ENCODE measurements around the gene TJP1.

The TJP1 gene

DNA sequence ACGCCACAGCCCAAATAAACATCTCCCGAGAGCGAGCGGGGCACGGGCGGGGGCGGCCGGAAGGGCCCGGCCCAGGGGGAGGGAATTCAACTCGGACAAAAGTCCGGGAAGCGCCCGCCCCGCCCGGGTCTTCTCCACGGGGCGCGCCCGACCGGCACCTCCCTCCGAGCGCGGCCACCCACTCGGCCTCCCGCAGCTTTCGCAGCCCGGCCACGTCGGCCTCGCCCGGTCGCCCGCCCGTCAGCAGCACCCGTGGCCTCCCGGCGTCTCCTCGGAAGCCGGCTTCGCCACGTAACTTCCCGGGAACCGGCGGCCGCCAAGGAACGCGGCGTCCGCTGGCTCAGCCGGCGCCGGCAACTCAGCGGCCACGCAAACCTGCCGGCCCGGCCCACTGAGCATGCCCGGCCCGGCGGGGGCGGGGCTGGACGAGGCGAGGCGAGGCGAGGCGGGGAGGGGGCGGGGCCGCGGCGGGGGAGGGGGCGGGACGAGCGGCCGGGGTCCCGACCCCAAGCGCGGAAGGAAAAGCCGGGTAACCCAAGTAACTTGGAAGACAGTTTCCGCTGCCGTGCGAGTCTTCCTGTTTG lies at the start of gene TJP1:
TSS of gene TJP1 (minus strand) at position 369 of the 584 bp plus-strand sequence. CDS start 440 bp downstream, outside the sequence.
- DNase-seq = peak; percentile 70 to 92 (median 90)

- no peak for DNase-seq
These were observed 49.1 kb upstream of the TJP1 start for GRCh38 chr15:29871401-29871800.

DNA sequence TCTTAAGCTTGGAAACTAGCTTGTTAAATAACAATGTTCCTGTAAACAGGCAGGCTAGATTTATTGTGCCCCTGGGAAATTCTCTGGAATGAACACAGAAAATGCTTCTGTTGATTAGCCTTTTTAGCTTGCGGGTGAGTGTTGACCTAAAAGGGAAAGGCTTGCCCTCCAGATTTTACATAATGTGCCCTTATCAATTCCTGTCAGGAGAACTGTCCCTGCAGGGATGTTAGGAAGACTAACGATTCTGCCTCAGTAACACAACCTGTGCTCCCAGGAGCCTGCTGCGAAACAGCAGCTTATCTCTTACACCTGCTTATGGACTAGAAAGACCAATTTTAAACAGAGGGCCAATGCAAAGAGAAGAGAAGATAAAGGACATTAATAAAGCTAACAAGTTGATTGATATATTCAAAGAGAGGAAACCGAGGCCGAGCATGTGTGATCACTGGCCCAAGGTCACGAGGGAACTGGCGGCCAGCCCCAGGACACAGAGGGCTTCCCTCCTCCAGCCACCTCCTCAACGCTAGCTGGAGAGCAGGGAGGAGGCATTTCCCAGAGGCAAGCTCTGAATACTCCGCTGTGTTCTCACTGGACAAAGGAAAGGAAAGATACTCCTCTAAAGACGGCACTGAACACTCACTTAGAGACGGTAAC lies 48.4 kb upstream of the TJP1 start:
- peak; percentile 2 to 79 (median 47) for DNase-seq

DNA sequence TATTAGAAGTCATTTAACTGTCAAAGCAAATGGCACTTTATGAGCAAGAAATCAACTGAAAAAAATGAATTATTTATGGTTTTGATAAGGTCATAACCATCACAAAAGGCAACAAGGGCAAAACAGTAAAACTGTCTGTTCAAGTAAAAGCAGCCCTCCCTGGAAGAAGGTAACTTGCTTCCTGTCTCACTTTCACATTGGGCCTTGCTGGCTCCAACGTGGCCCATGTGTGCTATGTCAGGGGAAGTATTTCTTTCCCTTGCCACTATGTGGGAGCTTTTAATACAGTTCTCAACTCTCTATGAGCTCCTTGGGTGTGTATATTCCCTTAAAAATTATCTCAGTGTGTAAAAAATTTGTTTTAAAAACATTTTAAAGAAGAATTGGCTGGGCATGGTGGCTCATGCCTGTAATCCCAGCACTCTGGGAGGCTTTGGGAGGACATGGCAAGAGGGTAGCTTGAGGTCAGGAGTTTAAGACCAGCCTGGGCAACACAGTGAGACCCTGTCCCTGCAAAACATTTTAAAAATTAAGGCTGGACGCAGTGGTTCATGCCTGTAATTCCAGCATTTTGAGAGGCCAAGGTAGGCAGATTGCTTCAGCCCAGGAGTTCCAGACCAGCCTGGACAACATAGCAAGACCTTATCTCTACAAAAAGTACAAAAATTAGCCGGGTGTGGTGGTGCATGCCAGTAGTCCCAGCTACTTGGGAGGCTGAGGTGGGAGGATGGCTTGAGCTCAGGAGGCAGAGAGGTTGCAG lies 45.2 kb upstream of the TJP1 start:
- no peak for DNase-seq

DNA sequence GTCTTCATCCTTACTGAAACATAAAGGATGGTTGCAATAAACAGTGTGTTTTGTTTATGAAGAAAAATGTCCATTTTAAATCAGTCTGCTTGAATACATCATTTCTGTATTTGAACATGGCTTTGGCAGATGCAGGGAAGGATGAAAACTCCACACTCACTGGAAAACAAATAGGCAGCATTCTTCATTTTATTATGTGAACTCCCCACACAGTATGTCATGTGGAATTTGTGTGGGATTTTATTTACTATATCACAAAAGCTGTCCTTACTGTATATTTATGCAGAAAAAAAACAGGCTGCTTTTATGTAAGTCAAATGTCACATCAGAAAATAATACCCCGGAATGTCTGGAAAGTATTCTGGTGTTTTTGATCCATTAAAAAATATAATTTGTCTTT lies 44.1 kb upstream of the TJP1 start:
- no peak for DNase-seq

DNA sequence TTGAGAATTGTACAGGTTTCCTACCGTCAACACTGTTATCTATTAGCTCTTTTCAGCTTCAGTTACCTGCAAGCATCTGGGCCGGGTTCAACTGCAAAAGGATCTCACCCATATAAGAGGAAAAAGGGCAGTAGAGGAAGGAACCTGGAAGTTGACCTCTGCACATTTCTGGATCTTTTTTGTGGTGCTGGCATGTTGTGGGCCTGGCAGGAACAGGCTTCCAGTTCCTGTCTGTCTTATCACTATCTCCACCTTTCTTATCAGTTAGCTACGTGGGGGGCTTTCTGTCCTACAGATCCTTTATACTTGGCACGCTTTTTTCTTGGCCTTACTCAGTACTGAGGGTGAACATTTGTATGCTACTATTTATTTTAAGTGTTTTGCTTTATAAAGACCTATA lies 42.2 kb upstream of the TJP1 start:
- no peak for DNase-seq

- DNase-seq = no peak
These were observed 41.2 kb upstream of the TJP1 start for GRCh38 chr15:29863438-29863837.

DNA sequence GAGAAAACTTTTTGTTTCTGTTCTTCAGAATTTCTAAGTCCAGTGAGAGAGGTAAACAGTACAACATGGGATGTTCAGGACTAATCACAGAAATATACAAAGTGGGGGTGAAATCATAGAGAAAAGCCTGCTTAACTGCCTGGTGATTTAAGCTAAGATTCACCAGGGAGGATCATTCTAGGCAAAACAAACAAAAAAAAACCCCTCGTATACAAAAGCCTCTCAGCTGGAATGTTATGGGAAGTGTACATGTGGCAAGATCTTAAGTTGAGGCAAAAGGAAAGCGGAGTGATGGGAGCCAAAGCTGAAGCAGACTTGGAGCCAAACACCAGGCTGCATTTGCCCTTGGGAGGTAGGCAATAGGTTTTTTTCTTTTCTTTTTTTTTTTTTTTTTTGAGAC lies 40.0 kb upstream of the TJP1 start:
- no peak for DNase-seq

DNA sequence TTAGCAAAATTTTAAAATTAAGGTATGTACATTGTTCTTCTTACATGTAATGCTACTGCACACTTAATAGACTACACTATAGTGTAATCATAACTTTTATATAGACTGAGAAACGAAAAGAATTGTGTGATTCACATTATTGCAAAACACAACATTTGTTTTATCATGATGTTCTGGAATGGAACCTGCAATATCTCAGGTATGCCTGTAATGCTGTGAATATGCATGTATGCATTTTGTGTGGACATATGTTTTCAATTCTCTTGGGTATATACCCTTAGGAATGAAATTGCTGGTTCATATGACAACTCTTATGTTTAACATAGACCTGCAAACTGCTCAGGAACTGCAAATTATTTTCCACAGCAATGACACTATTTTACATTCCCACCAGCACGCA lies 38.6 kb upstream of the TJP1 start:
- no peak for DNase-seq

DNA sequence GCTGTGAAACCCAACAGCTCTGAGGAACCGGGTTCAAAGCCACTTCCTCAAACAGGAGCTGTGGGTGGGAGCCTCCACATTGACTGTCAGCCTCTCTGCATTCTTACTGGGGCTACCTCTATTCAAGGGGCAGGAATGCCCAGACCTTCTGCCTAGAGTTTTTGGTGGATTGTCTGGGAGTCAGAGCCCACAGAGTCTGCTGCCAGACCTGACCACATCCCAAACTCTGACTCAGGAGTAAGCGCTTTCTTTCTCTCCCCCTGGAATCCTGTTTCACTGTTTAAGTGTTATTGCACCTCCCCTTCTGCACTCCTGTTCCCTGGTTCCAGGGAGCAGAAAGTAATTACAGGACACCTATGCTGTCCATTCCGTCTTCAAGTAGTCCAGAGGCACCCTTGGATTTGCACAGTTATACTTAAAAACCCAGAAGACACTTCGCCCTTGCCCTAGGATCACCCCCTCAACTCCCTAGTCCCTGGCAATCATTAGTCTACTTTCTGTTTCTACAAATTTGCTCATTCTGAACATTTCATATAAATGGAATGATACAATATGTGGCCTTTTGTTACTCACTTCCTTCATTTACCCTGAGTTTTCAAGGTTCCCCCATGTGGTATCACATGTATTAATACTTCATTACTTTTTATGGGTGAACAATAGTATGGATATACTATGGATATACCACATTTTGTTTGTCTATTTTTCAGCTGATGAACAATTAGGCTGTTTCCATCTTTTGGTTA lies 37.9 kb upstream of the TJP1 start:
- DNase-seq = no peak

DNA sequence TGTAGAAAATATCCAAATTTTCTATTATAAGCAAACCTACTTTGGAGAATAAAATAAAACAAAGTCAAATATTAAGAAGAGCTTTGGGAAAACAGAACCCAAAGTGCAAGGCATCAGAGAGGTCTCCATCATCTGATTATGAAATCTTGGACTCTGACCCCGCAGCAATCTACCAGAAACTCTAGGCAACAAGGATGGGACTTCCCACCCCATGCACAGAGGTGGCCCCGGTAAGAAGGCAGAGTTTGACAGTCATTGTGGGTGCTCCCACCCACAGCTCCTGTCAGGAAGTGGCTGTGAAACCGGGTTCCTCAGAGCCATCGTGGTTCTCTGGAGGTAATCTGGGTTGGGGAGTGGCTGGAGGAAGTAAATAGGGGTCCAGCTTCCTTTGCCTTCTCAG lies 37.0 kb upstream of the TJP1 start:
- DNase-seq = no peak

DNA sequence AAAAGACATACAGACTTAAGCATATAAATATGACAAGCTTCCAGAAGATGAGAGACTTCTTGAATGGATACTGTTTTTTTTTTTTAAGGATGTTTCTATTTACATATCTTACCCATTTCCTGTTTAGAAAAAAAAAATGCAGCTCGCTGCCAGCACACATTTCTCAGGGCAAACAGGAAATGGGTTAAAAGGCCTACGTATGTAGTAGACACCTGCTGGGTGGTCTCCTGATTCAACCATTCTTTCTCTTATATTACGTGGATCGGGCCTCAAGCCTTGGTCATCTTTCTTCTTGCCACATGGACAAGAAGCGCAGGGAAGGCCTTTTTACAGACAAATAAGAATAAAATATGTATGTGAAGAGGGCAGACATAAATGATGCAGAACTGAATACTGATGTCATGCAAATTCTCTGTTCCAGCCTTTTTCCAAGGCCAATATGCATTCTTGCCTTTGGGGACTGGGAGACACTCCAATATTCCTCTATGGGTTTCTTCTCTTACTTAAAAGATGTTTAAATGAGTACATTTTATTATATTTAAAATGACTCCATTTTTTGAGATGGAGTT lies 35.0 kb upstream of the TJP1 start:
- peak in 1 of 3 experiments; percentile 13 for DNase-seq

DNA sequence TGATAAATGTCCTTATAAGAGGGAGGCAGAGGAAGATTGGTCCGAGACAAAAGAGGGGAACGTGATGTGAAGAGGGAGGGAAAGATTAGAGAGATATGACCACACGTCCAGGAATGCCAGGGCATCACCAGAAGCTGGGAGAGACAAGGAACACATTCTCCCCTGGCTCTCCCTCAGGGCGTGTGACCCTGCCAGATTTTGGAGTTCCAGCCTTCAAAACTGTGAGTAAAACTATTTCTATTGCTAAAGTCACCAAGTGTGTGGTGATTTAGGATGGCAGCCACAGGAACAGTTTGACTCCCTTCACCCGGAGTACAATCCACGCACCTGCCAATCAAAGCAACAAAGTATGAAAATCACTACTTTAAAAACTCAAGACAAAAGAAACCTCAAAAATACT lies 32.1 kb upstream of the TJP1 start:
- no peak for DNase-seq

- DNase-seq = no peak
These were observed 31.1 kb upstream of the TJP1 start for GRCh38 chr15:29853211-29853987.

DNA sequence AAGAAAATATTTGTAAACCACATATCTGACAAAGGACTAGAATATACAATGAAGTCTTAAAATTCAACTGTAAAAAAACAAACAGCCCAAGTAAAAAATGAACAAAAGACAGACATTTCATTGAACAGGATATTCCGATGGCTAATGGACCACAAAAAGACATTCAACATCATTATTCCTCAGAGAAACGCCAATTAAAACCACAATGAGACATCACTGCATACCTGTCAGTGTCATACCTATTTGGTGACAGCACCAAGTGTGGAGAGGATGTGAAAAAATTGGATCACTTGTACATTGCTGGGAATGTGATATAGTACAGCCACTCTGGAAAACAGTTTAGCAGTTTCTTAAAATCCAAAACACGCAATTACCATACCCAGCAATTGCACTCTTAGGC lies 29.9 kb upstream of the TJP1 start:
- no peak for DNase-seq

GRCh38 chr15:29849716-29850115 lies 27.4 kb upstream of the TJP1 start:
- DNase-seq = no peak

- DNase-seq = no peak
These were observed 26.9 kb upstream of the TJP1 start for GRCh38 chr15:29849218-29849617.

DNA sequence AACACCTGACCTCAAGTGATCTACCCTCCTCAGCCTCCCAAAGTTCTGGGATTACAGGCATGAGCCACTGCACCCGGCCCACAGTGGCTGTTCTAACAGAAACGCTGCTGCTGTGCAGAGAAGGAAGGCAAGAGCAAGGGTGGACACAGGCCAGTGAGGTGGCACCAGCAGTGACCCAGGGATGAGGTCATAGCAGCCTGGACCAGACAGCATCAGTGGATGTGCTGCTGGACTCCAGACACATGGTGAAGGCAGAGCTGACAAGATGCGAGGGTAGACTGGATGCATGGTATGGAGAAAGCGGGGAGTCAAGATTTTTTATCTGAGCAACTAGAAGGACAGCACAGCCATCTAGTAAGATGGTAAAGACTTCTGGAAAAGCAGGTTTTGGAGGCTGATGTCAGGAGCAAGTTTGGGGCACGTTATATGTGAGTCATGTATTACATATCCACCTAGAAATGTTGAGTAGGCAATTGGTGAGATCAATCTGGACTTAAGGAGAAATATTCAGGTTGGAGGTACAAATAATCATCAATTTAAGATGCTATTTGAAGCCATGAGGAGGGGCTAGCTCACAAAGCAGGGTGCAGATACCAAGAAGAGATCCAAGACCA lies 22.1 kb upstream of the TJP1 start:
- DNase-seq = no peak

GRCh38 chr15:29842290-29842689 lies 20.0 kb upstream of the TJP1 start:
- no peak for DNase-seq

GRCh38 chr15:29840926-29841325 lies 18.7 kb upstream of the TJP1 start:
- no peak for DNase-seq

- no peak for DNase-seq
These were observed 17.8 kb upstream of the TJP1 start for GRCh38 chr15:29840054-29840453.
